ENCODE data around the gene ZGRF1. TPM values are rescaled to one million over a fixed set of nuclear protein-coding genes. Genes with fewer than 3 reads are reported as not detected.
"Not testable (repeated sequence)": the region's sequence is repeated elsewhere in the genome, so short reads cannot be mapped to it uniquely, and the experiment has no call there.

Gene ZGRF1
- total RNA-seq, 4 donors from 2014 or later, result 2.5 to 9.4 (median 6.5) TPM

- Histone ChIP-seq H3K4me1 (peaks cover 0 to 66% (median 12%) of the 10 kb centered on the region in 4 donors), H3K9me3 (no peaks in the 10 kb centered on the region), H3K4me3 (peak overlapping the region; percentile 41 to 76 (median 55)), H3K36me3 (peaks cover 0 to 2% (median 0%) of the 10 kb centered on the region in 3 donors), H3K27me3 (no peaks in the 10 kb centered on the region), H3K27ac (peak overlapping the region; percentile 87 to 98 (median 96))
- no peak for TF ChIP-seq POLR2A (IDR thresholded peaks at IDR 0.05)
- TF ChIP-seq EP300 (IDR thresholded peaks at IDR 0.05), result peak in 1 of 2 donors; percentile 3
- DNase-seq (ENCODE audit: low spot score in 2 of 2), result no peak
- 0% methylated on average over 8 of the region's 8 CpGs for WGBS, 2 donors
Observed at GRCh38 chr4:112637552-112637866, 800 bp upstream of the ZGRF1 start.

- TF ChIP-seq, protein P1, sequence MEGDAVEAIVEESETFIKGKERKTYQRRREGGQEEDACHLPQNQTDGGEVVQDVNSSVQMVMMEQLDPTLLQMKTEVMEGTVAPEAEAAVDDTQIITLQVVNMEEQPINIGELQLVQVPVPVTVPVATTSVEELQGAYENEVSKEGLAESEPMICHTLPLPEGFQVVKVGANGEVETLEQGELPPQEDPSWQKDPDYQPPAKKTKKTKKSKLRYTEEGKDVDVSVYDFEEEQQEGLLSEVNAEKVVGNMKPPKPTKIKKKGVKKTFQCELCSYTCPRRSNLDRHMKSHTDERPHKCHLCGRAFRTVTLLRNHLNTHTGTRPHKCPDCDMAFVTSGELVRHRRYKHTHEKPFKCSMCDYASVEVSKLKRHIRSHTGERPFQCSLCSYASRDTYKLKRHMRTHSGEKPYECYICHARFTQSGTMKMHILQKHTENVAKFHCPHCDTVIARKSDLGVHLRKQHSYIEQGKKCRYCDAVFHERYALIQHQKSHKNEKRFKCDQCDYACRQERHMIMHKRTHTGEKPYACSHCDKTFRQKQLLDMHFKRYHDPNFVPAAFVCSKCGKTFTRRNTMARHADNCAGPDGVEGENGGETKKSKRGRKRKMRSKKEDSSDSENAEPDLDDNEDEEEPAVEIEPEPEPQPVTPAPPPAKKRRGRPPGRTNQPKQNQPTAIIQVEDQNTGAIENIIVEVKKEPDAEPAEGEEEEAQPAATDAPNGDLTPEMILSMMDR (IDR thresholded peaks at IDR 0.05), result peak in 4 of 5 experiments; percentile 25 to 50 (median 32)
- no peak for TF ChIP-seq POLR2A (IDR thresholded peaks at IDR 0.05)
- Histone ChIP-seq H3K36me3 (peaks cover 0 to 23% (median 0%) of the 10 kb centered on the region in 3 donors), H3K4me1 (peaks cover 0 to 31% (median 10%) of the 10 kb centered on the region in 4 donors), H3K4me3 (no peak overlapping the region), H3K27ac (no peak overlapping the region), H3K9me3 (no peaks in the 10 kb centered on the region), H3K27me3 (no peaks in the 10 kb centered on the region)
- no peak for DNase-seq (ENCODE audit: low spot score in 2 of 2)
- WGBS, 2 donors, result 29 to 31% methylated on average over 4 of the region's 4 CpGs
Observed at GRCh38 chr4:112633477-112634235, 3.1 kb downstream of the ZGRF1 start.

GRCh38 chr4:112626228-112626627, 10.5 kb downstream of the ZGRF1 start:
- Histone ChIP-seq H3K4me3 (no peak overlapping the region), H3K9me3 (no peaks in the 10 kb centered on the region), H3K4me1 (no peaks in the 10 kb centered on the region), H3K27ac (no peak overlapping the region), H3K27me3 (no peaks in the 10 kb centered on the region), H3K36me3 (peaks cover 0 to 34% (median 0%) of the 10 kb centered on the region in 3 donors)
- WGBS, 2 donors, result 84 to 87% methylated on average over 4 of the region's 4 CpGs
- no peak for DNase-seq (ENCODE audit: low spot score in 2 of 2)
- TF ChIP-seq, protein P1 (IDR thresholded peaks at IDR 0.05), result no peak
- TF ChIP-seq POLR2A (IDR thresholded peaks at IDR 0.05) (no peak), EP300 (IDR thresholded peaks at IDR 0.05) (no peak)

DNA sequence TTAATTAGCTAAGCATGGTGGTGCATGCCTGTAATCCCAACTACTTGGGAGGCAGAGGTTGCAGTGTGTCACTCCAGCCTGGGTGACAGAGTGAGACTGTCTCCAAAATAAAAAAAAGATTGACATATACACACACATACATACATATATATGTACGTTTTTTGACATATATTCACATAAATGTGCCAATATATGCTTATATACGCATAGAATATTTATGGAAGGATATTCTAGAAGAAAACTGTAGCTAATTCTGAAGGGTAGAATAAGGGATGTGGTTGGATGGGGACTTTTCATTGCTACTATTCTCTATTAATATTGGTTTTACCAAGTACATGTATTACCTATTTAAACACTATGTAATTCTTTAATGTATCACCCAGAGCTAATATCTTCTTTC, 19.7 kb downstream of the ZGRF1 start:
- H3K4me1 ChIP-seq, result no peaks in the 10 kb centered on the region
- H3K27ac ChIP-seq, result no peak overlapping the region
- H3K36me3 ChIP-seq, result peaks cover 0 to 31% (median 0%) of the 10 kb centered on the region in 3 donors
- no peak for TF ChIP-seq EP300 (IDR thresholded peaks at IDR 0.05)
- TF ChIP-seq, protein P1 (IDR thresholded peaks at IDR 0.05), result no peak
- TF ChIP-seq POLR2A (IDR thresholded peaks at IDR 0.05), result no peak
- H3K4me3 ChIP-seq, result no peak overlapping the region
- H3K9me3 ChIP-seq, result no peaks in the 10 kb centered on the region
- no peaks in the 10 kb centered on the region for H3K27me3 ChIP-seq
- WGBS, 2 donors, result 96 to 97% methylated on average over 2 of the region's 2 CpGs
- DNase-seq (ENCODE audit: low spot score in 2 of 2), result no peak

DNA sequence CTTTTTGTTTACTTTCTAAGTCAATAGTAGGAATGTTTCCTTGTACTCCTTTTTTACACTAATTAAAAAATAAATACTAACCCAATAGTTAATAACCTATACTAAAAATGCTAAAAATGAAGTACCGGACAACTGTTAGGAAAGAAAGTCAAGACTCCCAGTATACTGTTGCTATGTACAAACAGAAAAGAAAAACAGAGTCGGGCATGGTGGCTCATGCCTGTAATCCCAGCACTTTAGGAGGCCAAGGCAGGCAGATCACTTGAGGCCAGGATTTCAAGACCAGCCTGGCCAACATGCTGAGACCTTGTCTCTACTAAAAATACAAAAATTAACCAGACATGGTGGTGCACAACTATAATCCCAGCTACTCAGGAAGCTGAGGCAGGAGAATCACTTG, 23.9 kb downstream of the ZGRF1 start:
- H3K36me3 ChIP-seq, result peaks cover 0 to 33% (median 0%) of the 10 kb centered on the region in 3 donors
- WGBS, 2 donors, result 85 to 86% methylated on average over 2 of the region's 2 CpGs

GRCh38 chr4:112604589-112604988, 32.1 kb downstream of the ZGRF1 start:
- Histone ChIP-seq H3K4me3 (no peak overlapping the region), H3K27ac (no peak overlapping the region), H3K4me1 (no peaks in the 10 kb centered on the region), H3K27me3 (no peaks in the 10 kb centered on the region), H3K9me3 (no peaks in the 10 kb centered on the region), H3K36me3 (peaks cover 0 to 24% (median 0%) of the 10 kb centered on the region in 3 donors)
- peak in 1 of 2 donors; percentile 64 for DNase-seq (ENCODE audit: low spot score in 2 of 2)
- TF ChIP-seq, protein P1 (IDR thresholded peaks at IDR 0.05), result peak; percentile 41 to 51 (median 50)
- TF ChIP-seq EP300 (IDR thresholded peaks at IDR 0.05), result no peak

More for the DNA sequence above, 23.9 kb downstream of the ZGRF1 start:
- H3K9me3 ChIP-seq; H3K4me3 ChIP-seq; H3K27ac ChIP-seq; DNase-seq (ENCODE audit: low spot score in 2 of 2); H3K4me1 ChIP-seq; H3K27me3 ChIP-seq: not testable (repeated sequence)

Measured in tibial nerve (tissue), 4 donors.